ENCODE results near the gene TTC9.
"Not testable (repeated sequence)": the region's sequence is repeated elsewhere in the genome, so short reads cannot be mapped to it uniquely, and the experiment has no call there.

The TTC9 gene

DNA sequence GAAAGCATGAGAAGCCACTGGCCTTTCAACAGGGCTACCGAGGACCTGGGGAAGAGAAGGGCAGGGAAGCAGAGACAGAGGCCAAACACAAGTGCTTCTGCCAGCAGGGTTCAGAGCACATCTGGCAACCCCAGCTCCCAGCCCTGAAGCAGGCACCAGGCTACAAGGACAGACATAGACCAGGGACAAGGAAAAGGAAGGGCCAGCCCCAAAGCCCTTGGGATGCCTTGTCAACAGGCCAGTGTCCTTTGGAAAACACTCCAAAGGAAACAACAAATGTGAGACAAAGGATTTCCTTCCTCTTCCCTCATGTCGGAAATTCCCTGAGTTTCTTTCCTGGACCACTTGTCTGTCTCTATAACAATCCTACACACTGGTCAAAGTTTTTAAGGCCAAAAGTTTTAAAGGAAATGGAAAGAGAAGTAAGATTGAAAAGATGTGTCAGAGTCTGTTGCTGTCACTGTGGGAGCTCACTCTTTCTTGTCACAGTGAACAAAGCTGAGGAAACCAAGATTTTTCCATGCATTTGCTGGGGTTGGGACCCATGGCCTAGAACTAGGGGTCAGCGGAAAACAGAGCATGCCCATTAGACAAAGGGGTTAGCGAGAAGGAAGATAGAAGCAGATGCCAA is 59.4 kb downstream of the TTC9 start:
- peaks cover 7% of the 10 kb centered on the region for H3K4me1 ChIP-seq (ENCODE audit: insufficient read depth, low read length, poor library complexity, severe bottlenecking)
- H3F3A ChIP-seq (ENCODE audit: low read depth), result no peaks in the 10 kb centered on the region
- no peaks in the 10 kb centered on the region for H3K36me3 ChIP-seq (ENCODE audit: insufficient read depth, low read length)
- no peaks in the 10 kb centered on the region for H3K79me2 ChIP-seq (ENCODE audit: insufficient read depth, low read length)
- no peak overlapping the region for H2AFZ ChIP-seq (ENCODE audit: low read length)
- no peaks in the 10 kb centered on the region for H3K9me2 ChIP-seq (replicated peaks; ENCODE audit: low read depth, low read length)
- TF ChIP-seq EZH2phosphoT487 (IDR thresholded peaks at IDR 0.05; ENCODE audit: borderline replicate concordance), result no peak
- TF ChIP-seq, protein P1, sequence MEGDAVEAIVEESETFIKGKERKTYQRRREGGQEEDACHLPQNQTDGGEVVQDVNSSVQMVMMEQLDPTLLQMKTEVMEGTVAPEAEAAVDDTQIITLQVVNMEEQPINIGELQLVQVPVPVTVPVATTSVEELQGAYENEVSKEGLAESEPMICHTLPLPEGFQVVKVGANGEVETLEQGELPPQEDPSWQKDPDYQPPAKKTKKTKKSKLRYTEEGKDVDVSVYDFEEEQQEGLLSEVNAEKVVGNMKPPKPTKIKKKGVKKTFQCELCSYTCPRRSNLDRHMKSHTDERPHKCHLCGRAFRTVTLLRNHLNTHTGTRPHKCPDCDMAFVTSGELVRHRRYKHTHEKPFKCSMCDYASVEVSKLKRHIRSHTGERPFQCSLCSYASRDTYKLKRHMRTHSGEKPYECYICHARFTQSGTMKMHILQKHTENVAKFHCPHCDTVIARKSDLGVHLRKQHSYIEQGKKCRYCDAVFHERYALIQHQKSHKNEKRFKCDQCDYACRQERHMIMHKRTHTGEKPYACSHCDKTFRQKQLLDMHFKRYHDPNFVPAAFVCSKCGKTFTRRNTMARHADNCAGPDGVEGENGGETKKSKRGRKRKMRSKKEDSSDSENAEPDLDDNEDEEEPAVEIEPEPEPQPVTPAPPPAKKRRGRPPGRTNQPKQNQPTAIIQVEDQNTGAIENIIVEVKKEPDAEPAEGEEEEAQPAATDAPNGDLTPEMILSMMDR (conservative IDR thresholded peaks at IDR 0.05; ENCODE audit: low read length), result no peak
- H3K4me2 ChIP-seq (ENCODE audit: low read depth, low read length, poor library complexity, severe bottlenecking), result no peak overlapping the region
- no peaks in the 10 kb centered on the region for H3K9me3 ChIP-seq (ENCODE audit: insufficient read depth, low read depth, low read length)
- no peak overlapping the region for H3K9ac ChIP-seq (ENCODE audit: low read depth, low read length, poor library complexity, severe bottlenecking)
- H3K4me3 ChIP-seq (ENCODE audit: low read length, poor library complexity, severe bottlenecking), result no peak overlapping the region
- no peaks in the 10 kb centered on the region for H4K20me1 ChIP-seq (ENCODE audit: insufficient read depth, low read length, poor library complexity, severe bottlenecking)
- H3K27me3 ChIP-seq (ENCODE audit: insufficient read depth, low read length, poor library complexity, severe bottlenecking), result no peaks in the 10 kb centered on the region

DNA sequence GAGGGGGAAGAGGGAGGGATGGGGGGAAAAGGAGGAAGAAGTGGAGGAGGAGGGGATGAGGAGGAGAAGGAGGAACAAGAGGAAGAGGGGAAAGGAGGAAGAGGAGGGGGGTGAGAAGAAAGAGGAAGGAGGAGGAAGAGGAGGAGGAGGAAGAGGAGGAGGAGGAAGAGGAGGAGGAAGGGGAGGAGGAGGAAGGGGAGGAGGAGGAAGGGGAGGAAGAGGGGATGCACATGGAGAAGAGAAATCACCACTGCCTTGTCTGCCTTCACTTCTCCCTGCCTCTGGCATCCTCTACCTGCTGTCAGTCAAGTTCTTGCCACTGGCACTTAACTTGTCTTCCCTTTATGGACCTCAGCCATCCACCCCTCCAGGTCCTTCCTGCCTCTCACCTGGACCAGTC is 59.9 kb downstream of the TTC9 start:
- Histone ChIP-seq H3K27me3 (ENCODE audit: insufficient read depth, low read length, poor library complexity, severe bottlenecking) (no peaks in the 10 kb centered on the region), H3K79me2 (ENCODE audit: insufficient read depth, low read length) (no peaks in the 10 kb centered on the region), H3K4me1 (ENCODE audit: insufficient read depth, low read length, poor library complexity, severe bottlenecking) (peaks cover 7% of the 10 kb centered on the region), H2AFZ (ENCODE audit: low read length) (no peak overlapping the region), H4K20me1 (ENCODE audit: insufficient read depth, low read length, poor library complexity, severe bottlenecking) (no peaks in the 10 kb centered on the region), H3K9me3 (ENCODE audit: insufficient read depth, low read depth, low read length) (no peaks in the 10 kb centered on the region), H3K9ac (ENCODE audit: low read depth, low read length, poor library complexity, severe bottlenecking) (no peak overlapping the region), H3K4me2 (ENCODE audit: low read depth, low read length, poor library complexity, severe bottlenecking) (no peak overlapping the region), H3F3A (ENCODE audit: low read depth) (no peaks in the 10 kb centered on the region), H3K36me3 (ENCODE audit: insufficient read depth, low read length) (no peaks in the 10 kb centered on the region), H3K4me3 (ENCODE audit: low read length, poor library complexity, severe bottlenecking) (no peak overlapping the region), H3K9me2 (replicated peaks; ENCODE audit: low read depth, low read length) (no peaks in the 10 kb centered on the region)
- TF ChIP-seq, protein P1 (conservative IDR thresholded peaks at IDR 0.05; ENCODE audit: low read length), result no peak
- no peak for TF ChIP-seq EZH2phosphoT487 (IDR thresholded peaks at IDR 0.05; ENCODE audit: borderline replicate concordance)

DNA sequence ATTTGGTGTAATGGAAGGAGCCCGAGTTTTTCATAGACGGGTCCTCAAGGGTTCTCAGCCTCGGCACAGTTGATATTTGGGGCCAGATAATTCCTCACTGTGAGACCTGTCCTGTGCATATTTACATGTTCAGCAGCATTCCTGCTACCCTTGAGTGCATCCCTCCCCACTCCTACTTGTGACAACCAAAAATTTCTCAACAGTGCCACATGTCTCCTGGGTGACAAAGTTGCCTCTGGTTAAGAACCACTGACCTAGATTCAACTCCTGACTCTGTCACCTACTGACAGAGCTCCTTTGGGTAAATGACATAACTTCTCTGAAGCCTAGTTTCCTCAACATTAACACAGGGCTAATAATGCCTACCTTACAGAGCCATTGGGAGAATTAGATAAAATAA is 60.4 kb downstream of the TTC9 start:
- Histone ChIP-seq H3K4me3 (ENCODE audit: low read length, poor library complexity, severe bottlenecking) (no peak overlapping the region), H3F3A (ENCODE audit: low read depth) (no peaks in the 10 kb centered on the region), H3K27me3 (ENCODE audit: insufficient read depth, low read length, poor library complexity, severe bottlenecking) (no peaks in the 10 kb centered on the region), H3K9ac (ENCODE audit: low read depth, low read length, poor library complexity, severe bottlenecking) (no peak overlapping the region), H3K9me2 (replicated peaks; ENCODE audit: low read depth, low read length) (no peaks in the 10 kb centered on the region), H3K4me2 (ENCODE audit: low read depth, low read length, poor library complexity, severe bottlenecking) (no peak overlapping the region), H4K20me1 (ENCODE audit: insufficient read depth, low read length, poor library complexity, severe bottlenecking) (no peaks in the 10 kb centered on the region), H2AFZ (ENCODE audit: low read length) (no peak overlapping the region), H3K79me2 (ENCODE audit: insufficient read depth, low read length) (no peaks in the 10 kb centered on the region), H3K36me3 (ENCODE audit: insufficient read depth, low read length) (no peaks in the 10 kb centered on the region), H3K9me3 (ENCODE audit: insufficient read depth, low read depth, low read length) (no peaks in the 10 kb centered on the region), H3K4me1 (ENCODE audit: insufficient read depth, low read length, poor library complexity, severe bottlenecking) (peaks cover 7% of the 10 kb centered on the region)
- TF ChIP-seq, protein P1 (conservative IDR thresholded peaks at IDR 0.05; ENCODE audit: low read length), result no peak
- TF ChIP-seq EZH2phosphoT487 (IDR thresholded peaks at IDR 0.05; ENCODE audit: borderline replicate concordance), result no peak

DNA sequence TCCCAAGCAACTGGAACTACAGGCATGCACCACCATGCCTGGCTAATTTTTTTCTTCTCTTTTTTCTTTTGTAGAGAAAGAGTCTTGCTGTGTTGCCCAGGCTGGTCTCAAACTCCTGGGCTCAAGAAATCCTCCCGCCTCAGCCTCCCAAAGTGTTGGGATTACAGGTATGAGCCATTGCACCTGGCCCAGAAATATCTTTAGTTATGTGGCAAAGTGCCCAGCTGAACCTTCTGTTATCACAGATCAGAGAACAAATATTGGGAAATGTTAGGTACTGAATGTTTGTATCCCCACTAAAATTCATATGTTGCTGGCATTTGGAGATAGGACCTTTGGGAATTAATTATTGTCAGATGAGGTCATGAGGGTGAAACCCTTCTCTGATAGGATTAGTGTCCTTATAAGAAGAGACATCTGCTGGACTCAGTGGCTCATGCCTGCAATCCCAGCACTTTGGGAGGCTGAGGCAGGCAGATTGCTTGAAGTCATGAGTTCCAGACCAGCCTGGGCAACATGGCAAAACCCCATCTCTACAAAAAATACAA is 62.0 kb downstream of the TTC9 start:
- H3K4me2 ChIP-seq (ENCODE audit: low read depth, low read length, poor library complexity, severe bottlenecking); H3K27me3 ChIP-seq (ENCODE audit: insufficient read depth, low read length, poor library complexity, severe bottlenecking); H3F3A ChIP-seq (ENCODE audit: low read depth); H3K79me2 ChIP-seq (ENCODE audit: insufficient read depth, low read length); H3K9me3 ChIP-seq (ENCODE audit: insufficient read depth, low read depth, low read length); H2AFZ ChIP-seq (ENCODE audit: low read length); H3K4me1 ChIP-seq (ENCODE audit: insufficient read depth, low read length, poor library complexity, severe bottlenecking); H3K4me3 ChIP-seq (ENCODE audit: low read length, poor library complexity, severe bottlenecking); H3K9me2 ChIP-seq (replicated peaks; ENCODE audit: low read depth, low read length); H4K20me1 ChIP-seq (ENCODE audit: insufficient read depth, low read length, poor library complexity, severe bottlenecking); H3K9ac ChIP-seq (ENCODE audit: low read depth, low read length, poor library complexity, severe bottlenecking); H3K36me3 ChIP-seq (ENCODE audit: insufficient read depth, low read length): not testable (repeated sequence)

Data from Loucy (cell line).